ENCODE results near the gene PLA2G6.

The PLA2G6 gene

GRCh38 chr22:38107692-38108515 lies 73.7 kb downstream of the PLA2G6 start:
- DNase-seq: peak in 1 of 2 experiments; percentile 15

DNA sequence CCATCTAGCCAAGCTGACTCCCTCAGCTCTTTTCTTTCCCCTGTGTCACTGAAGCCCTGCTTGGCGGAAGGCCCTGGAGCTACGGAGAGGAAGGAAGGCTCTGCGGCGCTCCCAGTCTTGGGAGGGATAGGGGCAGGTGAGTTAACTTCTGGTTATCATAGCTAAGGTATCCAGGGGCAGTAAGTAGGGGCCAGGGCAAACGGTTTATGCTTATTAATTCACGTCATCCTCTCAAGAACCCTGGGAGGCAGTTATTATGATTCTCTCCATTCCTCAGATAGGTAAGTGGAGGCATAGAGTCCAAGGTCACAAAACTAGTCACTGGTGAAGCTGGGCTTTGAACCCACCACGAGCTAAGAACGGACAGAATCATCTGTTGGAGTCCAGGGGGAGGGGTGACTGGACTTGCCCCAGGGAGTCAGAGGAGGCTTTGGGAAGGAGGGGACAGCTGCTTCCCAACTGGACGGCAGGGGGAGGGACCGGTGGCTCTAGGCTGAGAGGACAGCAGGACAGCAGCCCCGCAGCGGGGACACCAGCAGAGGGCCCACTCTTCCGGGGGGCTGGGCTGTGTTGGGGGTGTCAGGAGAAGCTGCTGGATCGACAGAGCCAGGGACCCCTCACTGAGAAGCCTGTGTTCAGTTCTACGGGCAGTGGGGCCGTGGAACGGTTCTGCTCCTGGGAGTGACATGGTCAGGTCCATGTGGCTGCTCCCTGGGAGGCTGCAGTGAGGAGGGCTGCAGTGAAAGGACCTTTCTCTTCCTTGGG lies 74.6 kb downstream of the PLA2G6 start:
- DNase-seq: no peak

GRCh38 chr22:38104084-38104483 lies 77.5 kb downstream of the PLA2G6 start:
- no peak for DNase-seq

DNA sequence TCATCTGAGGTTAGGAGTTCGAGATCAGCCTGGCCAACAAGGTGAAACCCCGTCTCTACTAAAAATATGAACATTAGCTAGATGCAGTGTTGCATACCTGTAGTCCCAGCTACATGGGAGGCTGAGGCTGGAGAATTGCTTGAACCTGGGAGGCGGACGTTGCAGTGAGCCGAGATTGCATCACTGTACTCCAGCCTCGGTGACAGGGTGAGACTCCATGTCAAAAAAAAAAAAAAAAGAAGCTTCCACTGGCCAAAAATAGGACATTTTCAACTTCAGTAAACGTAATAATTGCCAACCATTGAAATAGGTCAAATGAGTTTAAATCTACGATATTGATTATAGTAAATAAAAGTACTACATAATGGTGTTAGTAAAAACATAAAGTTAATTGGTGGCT lies 78.0 kb downstream of the PLA2G6 start:
- DNase-seq: no peak

- no peak for DNase-seq
Observed at GRCh38 chr22:38098410-38099249, 83.0 kb downstream of the PLA2G6 start.

GRCh38 chr22:38097557-38098409 lies 83.8 kb downstream of the PLA2G6 start:
- DNase-seq: no peak

DNA sequence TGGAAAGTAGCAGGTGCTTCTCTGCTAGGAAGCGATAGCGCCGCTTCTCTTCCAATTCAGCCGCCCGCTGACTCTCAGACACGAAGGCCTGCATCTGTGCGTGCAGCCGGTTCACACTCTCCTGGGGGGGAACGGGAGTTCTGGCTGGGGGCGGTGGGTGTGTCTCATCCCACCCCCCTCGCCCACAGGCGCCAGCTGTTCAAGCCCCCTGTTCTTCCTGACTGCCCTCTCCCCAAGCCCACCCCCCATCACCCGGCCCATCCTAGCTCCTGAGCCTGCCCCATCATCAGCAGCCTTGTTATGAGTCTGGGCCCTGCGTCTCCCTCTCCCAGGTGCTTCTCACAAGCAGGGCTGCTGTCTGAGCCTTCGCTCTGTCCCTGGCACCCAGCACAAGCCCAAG lies 84.6 kb downstream of the PLA2G6 start:
- DNase-seq: no peak

GRCh38 chr22:38089474-38089851 lies 92.2 kb downstream of the PLA2G6 start:
- DNase-seq: no peak

GRCh38 chr22:38088629-38089473 lies 92.8 kb downstream of the PLA2G6 start:
- DNase-seq: no peak

GRCh38 chr22:38087855-38088254 lies 93.8 kb downstream of the PLA2G6 start:
- no peak for DNase-seq

DNA sequence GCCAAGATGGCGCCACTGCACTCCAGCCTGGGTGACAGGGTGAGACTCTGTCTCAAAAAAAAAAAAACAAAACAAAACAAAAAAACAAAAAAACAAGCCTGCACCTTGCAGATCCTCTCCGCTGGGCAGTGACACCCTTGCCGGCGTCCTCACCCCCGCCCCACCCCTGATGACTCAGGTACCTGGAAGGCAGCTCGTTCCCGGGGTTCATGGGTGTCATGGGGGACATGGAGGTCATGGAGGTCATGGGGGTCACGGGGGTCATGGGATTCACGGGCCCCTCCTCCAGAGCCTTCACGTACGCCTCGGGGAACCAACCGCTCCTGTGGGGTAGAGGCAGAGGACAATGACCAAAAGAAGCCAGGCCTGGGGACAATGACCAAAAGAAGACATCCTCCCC lies 94.7 kb downstream of the PLA2G6 start:
- no peak for DNase-seq

DNA sequence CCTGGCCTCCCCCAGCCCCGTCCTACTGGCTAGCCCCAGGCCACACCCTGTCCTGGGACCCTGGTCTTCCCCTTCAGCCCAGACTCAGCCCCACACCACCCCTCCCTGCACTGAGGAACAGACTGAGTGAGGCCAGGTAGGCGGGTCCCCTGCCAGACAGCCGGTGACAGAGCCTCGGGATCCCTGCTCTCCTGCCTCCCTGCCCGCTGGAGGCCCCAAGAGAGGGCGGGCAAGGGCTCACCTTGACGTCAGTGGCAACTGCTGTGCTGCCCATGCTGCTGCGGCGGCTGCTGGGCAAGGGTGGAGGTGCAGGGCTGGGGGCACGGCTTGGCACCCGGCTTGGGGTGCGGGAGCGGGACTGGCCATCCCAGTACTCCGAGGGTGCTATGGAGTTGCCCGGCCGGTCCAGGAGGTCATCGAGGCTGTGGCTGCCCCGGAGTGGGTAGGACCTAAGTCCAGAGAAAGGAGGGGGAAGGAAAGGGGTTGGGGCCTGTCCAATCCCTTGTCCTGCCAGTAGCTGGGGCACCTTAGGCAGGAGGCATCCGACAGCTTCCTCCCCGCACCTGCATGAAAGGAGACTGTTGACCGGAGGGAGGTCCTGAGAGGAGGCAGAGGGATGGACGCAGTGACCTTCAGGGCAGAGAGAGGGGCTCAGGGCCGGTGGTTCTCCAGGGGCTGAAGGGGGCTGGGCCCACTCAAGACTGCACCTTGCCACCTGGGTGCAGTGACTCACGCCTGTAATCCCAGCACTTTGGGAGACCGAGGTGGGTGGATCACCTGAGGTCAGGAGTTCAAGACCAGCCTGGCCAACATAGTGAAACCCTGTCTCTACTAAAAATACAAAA lies 95.4 kb downstream of the PLA2G6 start:
- DNase-seq: no peak

GRCh38 chr22:38085501-38085900 lies 96.1 kb downstream of the PLA2G6 start:
- DNase-seq: no peak

DNA sequence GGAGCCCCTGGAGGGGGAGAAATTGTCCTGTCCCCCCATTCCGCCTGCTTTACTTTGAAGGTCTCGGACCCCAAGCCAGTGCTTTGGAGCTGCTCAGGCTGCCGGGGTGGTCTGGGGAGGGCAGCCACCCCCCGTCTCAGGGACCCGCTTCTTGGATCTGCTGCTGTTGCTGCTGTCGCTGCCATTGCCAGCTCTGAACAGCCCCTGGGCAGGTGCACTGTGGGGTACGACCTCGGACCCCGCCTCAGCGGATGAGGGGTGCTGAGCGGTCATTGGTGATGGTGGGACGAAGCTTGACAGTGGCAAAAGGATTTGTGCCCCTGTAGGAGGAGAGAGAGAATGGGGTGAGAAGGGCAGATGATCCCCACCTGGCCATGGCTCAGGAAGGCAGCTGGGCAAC lies 96.6 kb downstream of the PLA2G6 start:
- DNase-seq: no peak

DNA sequence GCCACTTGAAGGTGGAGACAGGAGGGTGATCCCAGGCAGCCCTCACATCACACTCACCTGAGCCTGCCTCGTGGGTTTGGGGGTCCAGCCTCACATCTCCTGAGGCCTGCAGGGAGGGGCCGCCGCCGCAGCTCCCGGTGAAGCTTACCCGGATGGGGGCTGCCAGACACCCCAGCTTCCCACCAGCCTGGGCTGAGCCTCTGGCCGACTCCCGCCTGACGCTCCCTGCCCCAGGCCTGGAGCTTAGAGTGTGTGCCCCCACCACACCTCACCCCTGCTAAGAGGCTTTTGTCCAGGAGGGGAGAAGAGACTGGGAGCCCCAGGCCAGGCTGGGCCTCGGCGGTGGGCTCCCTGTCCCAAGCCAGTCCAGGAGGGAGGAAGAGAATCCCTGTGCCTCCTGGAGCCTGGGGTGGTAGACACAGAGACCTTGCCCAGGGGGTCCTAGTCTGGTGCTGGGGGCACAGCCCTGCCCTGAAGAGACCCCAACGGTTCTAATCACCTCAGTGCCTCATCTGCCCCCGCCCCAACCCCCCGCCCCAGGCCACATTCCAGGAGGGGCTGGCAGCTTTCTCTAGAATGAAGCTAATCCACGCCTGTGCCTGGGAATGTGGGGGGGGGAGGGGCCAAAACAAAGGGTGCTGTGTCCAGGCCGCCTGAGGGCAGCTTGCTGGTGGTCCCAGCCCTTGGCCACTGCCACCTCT lies 97.5 kb downstream of the PLA2G6 start, which contains the start of gene SLC16A8:
SLC16A8 (minus strand) TSS at position 254 of the 701 bp plus-strand sequence. CDS start 1,311 bp downstream, outside the sequence.
- no peak for DNase-seq

GRCh38 chr22:38082986-38083710 lies 98.5 kb downstream of the PLA2G6 start:
- DNase-seq: no peak

- DNase-seq: no peak
Observed at GRCh38 chr22:38081941-38082828, 99.4 kb downstream of the PLA2G6 start.

DNA sequence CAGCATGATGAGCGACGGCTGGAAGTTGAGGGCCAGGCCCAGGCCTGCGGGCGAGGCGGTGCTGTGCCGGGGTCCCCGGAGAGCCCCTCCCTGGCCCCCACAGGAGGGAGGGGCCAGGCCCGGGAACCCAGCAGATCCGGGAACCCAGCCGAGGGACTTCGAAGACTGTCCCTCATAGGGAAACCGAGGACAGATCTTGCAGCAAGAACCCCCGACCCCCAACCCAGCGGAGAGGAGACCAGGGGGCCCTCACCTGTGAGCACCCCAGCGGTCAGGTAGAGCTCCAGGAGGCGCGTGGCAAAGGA lies 100.0 kb downstream of the PLA2G6 start:
- DNase-seq: no peak

All from NCI-H524 (cell line).